GM18868 (cell line): Measurements from ENCODE around the gene ARL10.

Experiments used
- ATAC-seq: cut with Tn5 transposase; IDR thresholded peaks from one replicate; pipeline ENCODE4 v1.9.1; 2021; ENCODE audit warnings: mild to moderate bottlenecking, moderate library complexity; ENCODE audit not compliant: unreplicated experiment

The ARL10 gene

GRCh38 chr5:176410486-176411180 is 45.3 kb downstream of the ARL10 start:
- no peak for ATAC-seq

- ATAC-seq: no peak
Observed at GRCh38 chr5:176412517-176413254, 47.4 kb downstream of the ARL10 start.

- ATAC-seq: no peak
Observed at GRCh38 chr5:176413255-176413565, 47.9 kb downstream of the ARL10 start.

- ATAC-seq: no peak
Observed at GRCh38 chr5:176413709-176414191, 48.5 kb downstream of the ARL10 start.

GRCh38 chr5:176414704-176415103 is 49.4 kb downstream of the ARL10 start:
- ATAC-seq: no peak

GRCh38 chr5:176415240-176415951 is 50.1 kb downstream of the ARL10 start:
- no peak for ATAC-seq

- peak; percentile 96 for ATAC-seq
Observed at GRCh38 chr5:176415952-176416924, 51.0 kb downstream of the ARL10 start, which contains the start of gene CLTB. CLTB (minus strand) TSS chr5:176416539; CDS start chr5:176416363, 176 bp downstream.

- ATAC-seq: no peak
Observed at GRCh38 chr5:176416965-176417364, 51.7 kb downstream of the ARL10 start.

GRCh38 chr5:176418251-176418650 is 53.0 kb downstream of the ARL10 start:
- no peak for ATAC-seq

- ATAC-seq: no peak
Observed at GRCh38 chr5:176420086-176420485, 54.8 kb downstream of the ARL10 start.

GRCh38 chr5:176420972-176421544 is 55.8 kb downstream of the ARL10 start:
- ATAC-seq: no peak

GRCh38 chr5:176424181-176424580 is 58.9 kb downstream of the ARL10 start:
- ATAC-seq: no peak

GRCh38 chr5:176425138-176425537 is 59.9 kb downstream of the ARL10 start:
- no peak for ATAC-seq

- ATAC-seq: no peak
Observed at GRCh38 chr5:176425791-176426190, 60.5 kb downstream of the ARL10 start.

- no peak for ATAC-seq
Observed at GRCh38 chr5:176426876-176427275, 61.6 kb downstream of the ARL10 start.

GRCh38 chr5:176427971-176428370 is 62.7 kb downstream of the ARL10 start:
- ATAC-seq: no peak

- ATAC-seq: no peak
Observed at GRCh38 chr5:176429972-176430371, 64.7 kb downstream of the ARL10 start.
